IPS DF 4.7 (cell line): ENCODE results near the gene ATRNL1.
"Not testable (repeated sequence)": the region's sequence is repeated elsewhere in the genome, so short reads cannot be mapped to it uniquely, and the experiment has no call there.

ENCODE experiments used
- DNase-seq: peaks from one replicate; pipeline ENCODE4 v3.0.0-alpha.2; 2013; ENCODE audit warnings: low spot score; ENCODE audit errors: extremely low read depth

The ATRNL1 gene

GRCh38 chr10:115092555-115093285 is 445 bp upstream of the ATRNL1 start:
- DNase-seq, result no peak

GRCh38 chr10:115093776-115094408 is 727 bp downstream of the ATRNL1 start:
- DNase-seq, result no peak

GRCh38 chr10:115094416-115095140 is 1.4 kb downstream of the ATRNL1 start:
- DNase-seq, result no peak

GRCh38 chr10:115095758-115096157 is 2.6 kb downstream of the ATRNL1 start:
- DNase-seq, result no peak

GRCh38 chr10:115103700-115104099 is 10.5 kb downstream of the ATRNL1 start:
- DNase-seq, result no peak

- not testable (repeated sequence) for DNase-seq
These were observed 12.2 kb downstream of the ATRNL1 start for GRCh38 chr10:115105411-115105810.

GRCh38 chr10:115107830-115108229 is 14.7 kb downstream of the ATRNL1 start:
- DNase-seq, result no peak

- DNase-seq, result no peak
These were observed 24.1 kb downstream of the ATRNL1 start for GRCh38 chr10:115117301-115117700.

GRCh38 chr10:115118346-115118745 is 25.2 kb downstream of the ATRNL1 start:
- DNase-seq, result no peak

GRCh38 chr10:115125505-115125904 is 32.3 kb downstream of the ATRNL1 start:
- DNase-seq, result no peak

GRCh38 chr10:115129752-115130151 is 36.6 kb downstream of the ATRNL1 start:
- DNase-seq, result no peak

- DNase-seq, result no peak
These were observed 43.5 kb downstream of the ATRNL1 start for GRCh38 chr10:115136616-115137015.

GRCh38 chr10:115141254-115141653 is 48.1 kb downstream of the ATRNL1 start:
- no peak for DNase-seq

- DNase-seq, result no peak
These were observed 64.2 kb downstream of the ATRNL1 start for GRCh38 chr10:115157357-115157756.

- no peak for DNase-seq
These were observed 70.0 kb downstream of the ATRNL1 start for GRCh38 chr10:115163129-115163528.

- DNase-seq, result no peak
These were observed 71.1 kb downstream of the ATRNL1 start for GRCh38 chr10:115164220-115164619.

GRCh38 chr10:115167751-115168150 is 74.6 kb downstream of the ATRNL1 start:
- no peak for DNase-seq

- no peak for DNase-seq
These were observed 78.3 kb downstream of the ATRNL1 start for GRCh38 chr10:115171392-115171960.

- DNase-seq, result no peak
These were observed 80.8 kb downstream of the ATRNL1 start for GRCh38 chr10:115173915-115174443.

- DNase-seq, result not testable (repeated sequence)
These were observed 114.1 kb downstream of the ATRNL1 start for GRCh38 chr10:115207276-115207675.

- DNase-seq, result no peak
These were observed 116.0 kb downstream of the ATRNL1 start for GRCh38 chr10:115209133-115209532.

- DNase-seq, result no peak
These were observed 121.7 kb downstream of the ATRNL1 start for GRCh38 chr10:115214829-115215228.
